Measurements from ENCODE around the gene SASS6.

SASS6 gene

DNA sequence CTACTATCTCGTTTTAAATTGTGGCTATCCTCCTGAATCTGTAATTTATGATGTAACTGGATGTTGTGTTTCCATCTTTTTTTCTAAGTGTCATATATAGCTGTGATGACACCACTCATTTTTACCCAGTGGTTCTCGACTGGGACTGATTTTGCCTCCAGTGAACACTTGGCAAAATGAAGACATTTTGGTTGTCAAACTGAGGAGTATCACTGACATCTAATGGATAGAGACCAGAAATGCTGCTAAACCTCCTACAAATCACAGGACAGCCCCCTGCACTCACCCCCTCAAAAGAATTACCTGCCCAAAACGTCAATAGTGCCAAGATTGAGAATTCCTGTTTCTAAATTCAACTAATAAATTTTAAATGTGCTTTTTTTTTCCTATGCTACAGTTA, 2.1 kb upstream of the SASS6 start:
- no peak for TF ChIP-seq TAF1 (IDR thresholded peaks at IDR 0.05; ENCODE audit: borderline replicate concordance, insufficient read depth, low read length)

DNA sequence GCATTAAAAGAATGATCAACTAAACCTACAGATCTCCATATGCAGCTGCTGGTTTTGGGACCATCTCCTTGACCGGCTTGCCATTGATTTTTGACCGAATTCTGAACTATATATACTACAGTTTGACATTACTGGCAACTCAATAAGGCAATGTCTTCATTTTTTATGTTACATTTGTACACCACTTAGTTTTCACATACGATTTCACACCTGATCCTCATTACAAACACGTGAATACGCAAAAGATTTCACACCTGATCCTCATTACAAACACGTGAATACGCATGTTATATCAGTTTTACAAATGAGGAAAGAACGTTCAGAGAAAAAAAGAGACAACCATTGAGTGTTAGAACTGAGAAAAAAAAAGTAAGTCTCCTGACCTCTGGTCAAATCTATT, 1.1 kb downstream of the SASS6 start:
- TF ChIP-seq, protein P1, sequence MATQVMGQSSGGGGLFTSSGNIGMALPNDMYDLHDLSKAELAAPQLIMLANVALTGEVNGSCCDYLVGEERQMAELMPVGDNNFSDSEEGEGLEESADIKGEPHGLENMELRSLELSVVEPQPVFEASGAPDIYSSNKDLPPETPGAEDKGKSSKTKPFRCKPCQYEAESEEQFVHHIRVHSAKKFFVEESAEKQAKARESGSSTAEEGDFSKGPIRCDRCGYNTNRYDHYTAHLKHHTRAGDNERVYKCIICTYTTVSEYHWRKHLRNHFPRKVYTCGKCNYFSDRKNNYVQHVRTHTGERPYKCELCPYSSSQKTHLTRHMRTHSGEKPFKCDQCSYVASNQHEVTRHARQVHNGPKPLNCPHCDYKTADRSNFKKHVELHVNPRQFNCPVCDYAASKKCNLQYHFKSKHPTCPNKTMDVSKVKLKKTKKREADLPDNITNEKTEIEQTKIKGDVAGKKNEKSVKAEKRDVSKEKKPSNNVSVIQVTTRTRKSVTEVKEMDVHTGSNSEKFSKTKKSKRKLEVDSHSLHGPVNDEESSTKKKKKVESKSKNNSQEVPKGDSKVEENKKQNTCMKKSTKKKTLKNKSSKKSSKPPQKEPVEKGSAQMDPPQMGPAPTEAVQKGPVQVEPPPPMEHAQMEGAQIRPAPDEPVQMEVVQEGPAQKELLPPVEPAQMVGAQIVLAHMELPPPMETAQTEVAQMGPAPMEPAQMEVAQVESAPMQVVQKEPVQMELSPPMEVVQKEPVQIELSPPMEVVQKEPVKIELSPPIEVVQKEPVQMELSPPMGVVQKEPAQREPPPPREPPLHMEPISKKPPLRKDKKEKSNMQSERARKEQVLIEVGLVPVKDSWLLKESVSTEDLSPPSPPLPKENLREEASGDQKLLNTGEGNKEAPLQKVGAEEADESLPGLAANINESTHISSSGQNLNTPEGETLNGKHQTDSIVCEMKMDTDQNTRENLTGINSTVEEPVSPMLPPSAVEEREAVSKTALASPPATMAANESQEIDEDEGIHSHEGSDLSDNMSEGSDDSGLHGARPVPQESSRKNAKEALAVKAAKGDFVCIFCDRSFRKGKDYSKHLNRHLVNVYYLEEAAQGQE (IDR thresholded peaks at IDR 0.05; ENCODE audit: insufficient read depth in 1 of 2, low read depth in 2 of 2, low read length in 2 of 2) = no peak
- no peak for TF ChIP-seq FOXP2 (optimal IDR thresholded peaks at IDR 0.05; ENCODE audit: borderline replicate concordance, extremely low read depth, extremely low read length, insufficient read depth)
- TF ChIP-seq SIN3A (IDR thresholded peaks at IDR 0.05; ENCODE audit: borderline replicate concordance, insufficient read depth, low read length) = no peak
- TF ChIP-seq POLR2AphosphoS5 (IDR thresholded peaks at IDR 0.05; ENCODE audit: low read depth, low read length) = no peak
- TF ChIP-seq TAF1 (IDR thresholded peaks at IDR 0.05; ENCODE audit: borderline replicate concordance, insufficient read depth, low read length) = no peak

DNA sequence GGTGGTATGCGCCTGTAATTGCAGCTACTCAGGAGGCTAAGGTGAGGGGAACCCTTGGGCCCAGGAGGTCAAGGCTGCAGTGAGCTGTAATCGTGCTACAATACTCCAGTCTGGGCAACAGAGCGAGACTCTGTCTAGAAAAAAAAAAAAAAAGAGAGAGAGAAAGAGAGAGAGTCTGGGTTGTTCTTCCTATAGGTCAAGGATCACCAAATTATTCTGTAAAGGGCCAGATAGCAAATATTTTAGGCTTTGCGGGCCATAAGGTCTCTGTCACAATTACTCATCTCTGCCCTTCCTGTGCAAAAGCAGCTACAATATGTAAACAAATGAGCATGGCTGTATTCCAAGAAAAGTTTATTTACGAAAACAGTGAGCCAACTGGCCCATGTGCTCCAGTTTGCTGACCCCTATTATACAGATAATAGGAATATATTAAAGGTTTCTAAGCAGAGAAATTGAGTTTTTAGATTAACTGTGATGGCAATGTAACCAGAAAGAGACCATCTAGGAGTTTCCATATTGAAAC, 2.1 kb downstream of the SASS6 start:
- TF ChIP-seq SIN3A (IDR thresholded peaks at IDR 0.05; ENCODE audit: borderline replicate concordance, insufficient read depth, low read length) (no peak), POLR2AphosphoS5 (IDR thresholded peaks at IDR 0.05; ENCODE audit: low read depth, low read length) (no peak), FOXP2 (optimal IDR thresholded peaks at IDR 0.05; ENCODE audit: borderline replicate concordance, extremely low read depth, extremely low read length, insufficient read depth) (no peak), TAF1 (IDR thresholded peaks at IDR 0.05; ENCODE audit: borderline replicate concordance, insufficient read depth, low read length) (no peak)
- TF ChIP-seq, protein P1 (IDR thresholded peaks at IDR 0.05; ENCODE audit: insufficient read depth in 1 of 2, low read depth in 2 of 2, low read length in 2 of 2) = no peak

DNA sequence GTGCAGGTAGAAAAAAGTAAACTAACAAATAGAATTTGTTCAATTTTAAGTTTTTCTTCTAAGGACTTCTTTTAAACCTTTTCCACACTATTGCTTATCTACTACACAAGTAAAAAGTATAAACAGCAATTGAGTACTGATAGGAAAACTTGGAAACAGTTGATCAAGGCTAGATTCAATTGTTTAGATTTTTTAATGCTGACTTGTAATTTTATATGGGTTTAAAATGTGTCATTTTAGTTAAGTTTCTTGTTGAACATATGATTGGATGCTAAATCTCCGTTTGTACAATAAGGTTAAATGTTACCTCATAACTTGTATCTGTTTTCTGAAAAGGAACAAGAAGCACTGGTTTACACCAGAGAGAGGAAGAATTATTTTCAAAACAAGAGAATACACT, 5.5 kb downstream of the SASS6 start:
- TF ChIP-seq FOXP2 (optimal IDR thresholded peaks at IDR 0.05; ENCODE audit: borderline replicate concordance, extremely low read depth, extremely low read length, insufficient read depth) (no peak), TAF1 (IDR thresholded peaks at IDR 0.05; ENCODE audit: borderline replicate concordance, insufficient read depth, low read length) (no peak), POLR2AphosphoS5 (IDR thresholded peaks at IDR 0.05; ENCODE audit: low read depth, low read length) (no peak), SIN3A (IDR thresholded peaks at IDR 0.05; ENCODE audit: borderline replicate concordance, insufficient read depth, low read length) (no peak)
- TF ChIP-seq, protein P1 (IDR thresholded peaks at IDR 0.05; ENCODE audit: insufficient read depth in 1 of 2, low read depth in 2 of 2, low read length in 2 of 2) = no peak

DNA sequence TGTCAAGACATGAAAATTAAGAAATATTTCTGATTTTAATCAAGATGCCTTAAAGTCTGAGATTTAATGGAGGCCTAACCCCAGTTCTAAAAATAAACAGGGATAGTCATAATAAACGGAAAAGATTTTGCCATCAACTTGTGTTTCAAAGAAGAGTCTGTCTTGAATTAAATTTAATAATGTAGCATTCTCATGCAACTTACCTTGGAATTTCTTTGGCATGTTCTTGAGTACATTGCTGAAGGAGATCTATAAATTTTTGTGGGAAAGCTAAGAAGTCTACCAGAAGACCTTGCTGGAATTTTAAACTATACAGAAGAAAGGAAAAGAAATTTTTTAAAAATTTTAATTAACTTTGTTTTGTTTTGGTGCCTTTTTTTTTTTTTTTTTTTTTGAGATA, 10.6 kb downstream of the SASS6 start:
- TF ChIP-seq FOXP2 (optimal IDR thresholded peaks at IDR 0.05; ENCODE audit: borderline replicate concordance, extremely low read depth, extremely low read length, insufficient read depth) (no peak), SIN3A (IDR thresholded peaks at IDR 0.05; ENCODE audit: borderline replicate concordance, insufficient read depth, low read length) (no peak), POLR2AphosphoS5 (IDR thresholded peaks at IDR 0.05; ENCODE audit: low read depth, low read length) (no peak), TAF1 (IDR thresholded peaks at IDR 0.05; ENCODE audit: borderline replicate concordance, insufficient read depth, low read length) (no peak)
- TF ChIP-seq, protein P1 (IDR thresholded peaks at IDR 0.05; ENCODE audit: insufficient read depth in 1 of 2, low read depth in 2 of 2, low read length in 2 of 2) = no peak
